MM.1S (cell line): ENCODE data around the gene CIITA.

Source experiments
- EZH2 ChIP-seq: fragments of 300-600 bp; sonication (generic); optimal IDR thresholded peaks from 2 replicates; pipeline ENCODE3; 2017; ENCODE audit warnings: low read depth, mild to moderate bottlenecking, antibody characterized with exemption, low read length, mixed read lengths
- TF ChIP-seq, protein P1 (sequence below): fragments of 300-600 bp; sonication (generic); IDR thresholded peaks from 2 replicates; pipeline ENCODE4 v1.5.1; 2016; ENCODE audit warnings: antibody characterized with exemption, low read length, mixed read lengths

DNA sequence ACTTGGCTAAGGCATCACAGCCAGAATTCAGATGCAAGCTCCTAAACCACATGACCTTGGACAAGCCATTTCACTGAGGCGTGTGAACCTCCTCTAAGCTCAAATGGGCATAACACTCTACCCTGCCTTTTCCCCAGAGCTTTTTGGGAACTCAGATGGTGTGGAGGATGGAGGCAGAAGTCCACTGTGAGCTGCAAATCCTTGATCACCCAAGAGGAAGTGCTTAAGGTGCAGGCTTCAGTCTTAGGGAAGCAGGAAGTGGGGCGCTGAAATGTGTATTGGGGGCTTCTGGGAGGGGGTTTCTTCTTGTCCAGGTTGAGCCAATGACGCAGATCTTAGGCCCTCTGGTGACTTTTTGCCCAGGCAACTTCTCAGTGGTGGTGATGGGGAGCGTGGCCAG, 12.9 kb downstream of the CIITA start:
- no peak for TF ChIP-seq EZH2
- TF ChIP-seq, protein P1, sequence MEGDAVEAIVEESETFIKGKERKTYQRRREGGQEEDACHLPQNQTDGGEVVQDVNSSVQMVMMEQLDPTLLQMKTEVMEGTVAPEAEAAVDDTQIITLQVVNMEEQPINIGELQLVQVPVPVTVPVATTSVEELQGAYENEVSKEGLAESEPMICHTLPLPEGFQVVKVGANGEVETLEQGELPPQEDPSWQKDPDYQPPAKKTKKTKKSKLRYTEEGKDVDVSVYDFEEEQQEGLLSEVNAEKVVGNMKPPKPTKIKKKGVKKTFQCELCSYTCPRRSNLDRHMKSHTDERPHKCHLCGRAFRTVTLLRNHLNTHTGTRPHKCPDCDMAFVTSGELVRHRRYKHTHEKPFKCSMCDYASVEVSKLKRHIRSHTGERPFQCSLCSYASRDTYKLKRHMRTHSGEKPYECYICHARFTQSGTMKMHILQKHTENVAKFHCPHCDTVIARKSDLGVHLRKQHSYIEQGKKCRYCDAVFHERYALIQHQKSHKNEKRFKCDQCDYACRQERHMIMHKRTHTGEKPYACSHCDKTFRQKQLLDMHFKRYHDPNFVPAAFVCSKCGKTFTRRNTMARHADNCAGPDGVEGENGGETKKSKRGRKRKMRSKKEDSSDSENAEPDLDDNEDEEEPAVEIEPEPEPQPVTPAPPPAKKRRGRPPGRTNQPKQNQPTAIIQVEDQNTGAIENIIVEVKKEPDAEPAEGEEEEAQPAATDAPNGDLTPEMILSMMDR: no peak
